B cell (primary cell): ENCODE results near the gene TEX26. TPM values are rescaled to one million over a fixed set of nuclear protein-coding genes. Genes with fewer than 3 reads are reported as not detected.

Experiments used
- ATAC-seq: fragments of 200-7000 bp; cut with Tn5 transposase; one replicate; pipeline ENCODE4 v1.10.0; 2021; ENCODE audit warnings: low read depth, mild to moderate bottlenecking, moderate number of reproducible peaks, moderate library complexity
- CTCF ChIA-PET: fragments of 350-600 bp; sonication (Branson Sonifier 250); formaldehyde crosslinking; loops from one replicate; lab custom pipeline; 2021; ENCODE audit warnings: antibody characterized with exemption, inconsistent platforms; lab: Charles Lee
- POLR2A ChIA-PET: fragments of 350-600 bp; sonication (Branson Sonifier 250); formaldehyde crosslinking; loops from one replicate; lab custom pipeline; 2021; ENCODE audit warnings: antibody characterized with exemption; lab: Charles Lee
- DNase-seq: peaks from one replicate; pipeline ENCODE4 v3.0.0; 2013
- H2AFZ ChIP-seq: 2 replicates; pipeline ENCODE4 v1.6.1; 2012; ENCODE audit warnings: mild to moderate bottlenecking, low read depth, low read length; ENCODE audit not compliant: insufficient read depth, poor library complexity, severe bottlenecking
- H3K27ac ChIP-seq, 2 donors: 1 replicate in 1 of 2; 2 replicates in 1 of 2; pipeline ENCODE4 v1.5.1; 2012 to 2013; ENCODE audit warnings: low read length in 2 of 2, mild to moderate bottlenecking in 2 of 2, moderate library complexity in 1 of 2
- H3K27me3 ChIP-seq, 4 experiments: fragments of 200-600 bp in 1 of 4; sonication (generic) in 1 of 4; replicated peaks in 1 of 4; 1 replicate in 2 of 4; 2 replicates in 2 of 4; pipeline versions ENCODE4 v1.6.1 to v1.7.0; 2013 to 2016; ENCODE audit warnings: low read length in 3 of 4, mild to moderate bottlenecking in 2 of 4, mixed read lengths in 1 of 4, moderate library complexity in 1 of 4; ENCODE audit not compliant: insufficient read depth in 4 of 4, control insufficient read depth in 3 of 4; ENCODE audit errors: control extremely low read depth in 1 of 4
- H3K36me3 ChIP-seq, 2 experiments: replicated peaks in 1 of 2; 1 replicate in 1 of 2; 2 replicates in 1 of 2; pipeline versions ENCODE4 v1.6.1 to v1.7.1; 2013; ENCODE audit warnings: low read length in 1 of 2; ENCODE audit not compliant: insufficient read depth in 2 of 2, control insufficient read depth in 1 of 2; ENCODE audit errors: control extremely low read depth in 1 of 2, extremely low read depth in 1 of 2
- H3K4me1 ChIP-seq, 2 donors: fragments of 200-600 bp in 1 of 2; sonication (generic) in 1 of 2; 1 replicate in 1 of 2; 2 replicates in 1 of 2; pipeline versions ENCODE4 v1.5.1 to v1.6.1; 2013 to 2017; ENCODE audit warnings: low read length in 2 of 2; ENCODE audit not compliant: control insufficient read depth in 2 of 2, insufficient read depth in 2 of 2
- H3K4me2 ChIP-seq: replicated peaks from 2 replicates; pipeline ENCODE3; 2012; ENCODE audit warnings: mild to moderate bottlenecking, low read depth, low read length; ENCODE audit not compliant: poor library complexity, severe bottlenecking
- H3K4me3 ChIP-seq, 5 experiments: fragments of 200-600 bp in 1 of 5; sonication (generic) in 1 of 5; 1 replicate in 3 of 5; 2 replicates in 2 of 5; pipeline versions ENCODE4 v1.5.1 to v1.7.0; 2011 to 2016; ENCODE audit warnings: low read length in 4 of 5, mild to moderate bottlenecking in 4 of 5, low read depth in 2 of 5, control low read depth in 1 of 5, moderate library complexity in 1 of 5; ENCODE audit not compliant: insufficient read depth in 1 of 5; ENCODE audit errors: control extremely low read depth in 1 of 5, extremely low read depth in 1 of 5
- H3K79me2 ChIP-seq: fragments of 200-600 bp; sonication (generic); one replicate; pipeline ENCODE4 v1.6.0; 2016; ENCODE audit warnings: low read length; ENCODE audit not compliant: control insufficient read depth, insufficient read depth
- H3K9ac ChIP-seq: fragments of 200-600 bp; sonication (generic); 2 replicates; pipeline ENCODE4 v1.6.1; 2017; ENCODE audit warnings: mild to moderate bottlenecking, low read length, moderate library complexity
- H3K9me3 ChIP-seq, 3 donors: one replicate each; pipeline versions ENCODE4 v1.6.1 to v1.7.1; 2013; ENCODE audit warnings: low read length in 2 of 3; ENCODE audit not compliant: control insufficient read depth in 2 of 3, insufficient read depth in 1 of 3; ENCODE audit errors: control extremely low read depth in 1 of 3
- H4K20me1 ChIP-seq: 2 replicates; pipeline ENCODE4 v1.6.0; 2012; ENCODE audit warnings: mild to moderate bottlenecking, low read length; ENCODE audit not compliant: insufficient read depth, control insufficient read depth, poor library complexity, severe bottlenecking
- H3K27ac Mint-ChIP-seq: one replicate; pipeline ENCODE4 v1.8.0; 2021; ENCODE audit warnings: mixed read lengths
- H3K27me3 Mint-ChIP-seq: one replicate; pipeline ENCODE4 v1.8.0; 2021; ENCODE audit warnings: mixed read lengths
- H3K4me1 Mint-ChIP-seq: one replicate; pipeline ENCODE4 v1.8.0; 2021; ENCODE audit warnings: mixed read lengths
- H3K4me3 Mint-ChIP-seq: one replicate; pipeline ENCODE4 v1.8.0; 2021; ENCODE audit warnings: mixed read lengths
- H3K9me3 Mint-ChIP-seq: one replicate; pipeline ENCODE4 v1.8.0; 2022; ENCODE audit warnings: mixed read lengths; ENCODE audit not compliant: insufficient read depth
- EZH2 ChIP-seq: IDR thresholded peaks from 2 replicates; pipeline ENCODE4 v1.6.1; 2012; ENCODE audit warnings: borderline replicate concordance, low read depth, mild to moderate bottlenecking, moderate library complexity, low read length; ENCODE audit not compliant: insufficient read depth, poor library complexity, severe bottlenecking
- WGBS: methylation state at CpG from one replicate; pipeline ENCODE4 v1.1.5; 2013; ENCODE audit warnings: missing lambda C conversion rate; ENCODE audit not compliant: insufficient coverage; 5-methylcytosine and 5-hydroxymethylcytosine counted together
- intact Hi-C: fragments of 100-400 bp; cut with micrococcal nuclease; formaldehyde crosslinking; loops from one replicate; pipeline ENCODE4 v1.10.0; 2022
- polyA plus RNA-seq: library from polyadenylated mRNA; depleted of rRNA; stranded (reverse); fragments of >200 nt; gene quantifications from 2 replicates; pipeline ENCODE4 v1.2.3, GENCODE V29; 2012
- total RNA-seq, 2 donors: library from RNA; stranded (reverse); fragments of 120-200 nt in 1 of 2; gene quantifications; 1 replicate in 1 of 2; 2 replicates in 1 of 2; pipeline versions ENCODE4 v1.2.3 to v1.2.4, GENCODE V29; 2013 to 2022
- TF ChIP-seq, protein P1 (sequence below): fragments of 200-600 bp; IDR thresholded peaks from one replicate; pipeline ENCODE4 v1.8.0; 2022; ENCODE audit warnings: antibody characterized with exemption, mild to moderate bottlenecking

TEX26 gene
- total and polyA plus RNA-seq, 2 donors (not counting 1 experiment from before 2014, with no cell fraction given): not detected

DNA sequence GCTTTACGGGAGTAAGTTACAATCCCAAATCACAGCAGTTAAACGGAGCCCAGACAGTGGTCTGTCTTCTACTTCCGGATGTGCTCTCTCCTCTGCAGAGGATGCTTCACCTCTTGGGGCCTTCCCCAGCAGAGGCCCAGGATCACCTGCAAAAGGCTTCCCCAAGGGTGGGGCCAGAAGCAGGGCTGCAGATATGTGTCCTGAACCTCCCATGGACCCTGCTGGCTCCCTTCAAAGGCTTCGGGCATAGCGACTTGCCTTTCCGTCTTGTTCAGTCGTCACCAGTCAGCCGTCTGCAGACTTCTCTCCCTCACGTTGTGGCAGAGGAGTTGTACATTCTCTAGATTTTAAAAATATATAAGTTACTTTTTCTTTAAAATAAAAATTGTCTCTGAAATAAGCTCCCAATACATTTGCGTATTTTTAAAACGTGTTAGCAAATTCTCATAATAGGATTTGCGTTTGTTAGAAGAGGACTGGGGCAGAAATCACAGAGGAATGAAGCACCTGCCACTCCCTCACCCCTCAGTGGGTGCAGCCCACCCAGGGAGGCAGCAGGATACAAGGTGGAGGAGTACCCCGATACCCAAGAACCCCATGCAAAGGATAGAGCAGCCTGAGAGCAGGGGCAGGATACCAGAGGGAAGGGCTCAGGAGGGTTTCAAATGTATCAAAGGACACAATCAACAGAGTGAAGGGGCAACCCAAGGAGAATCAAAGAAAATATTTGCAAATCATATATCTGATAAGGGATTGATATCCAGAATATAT is 49.3 kb upstream of the TEX26 start:
- Histone ChIP-seq H3K4me2 (no peak overlapping the region), H3K9me3 (peaks cover 0 to 8% (median 5%) of the 10 kb centered on the region in 3 donors), H4K20me1 (no peaks in the 10 kb centered on the region), H3K79me2 (no peaks in the 10 kb centered on the region), H2AFZ (no peak overlapping the region), H3K27me3 (peaks cover 0 to 8% (median 2%) of the 10 kb centered on the region in 4 experiments), H3K27ac (no peak overlapping the region), H3K4me1 (no peaks in the 10 kb centered on the region), H3K9ac (no peak overlapping the region), H3K4me3 (no peak overlapping the region), H3K36me3 (no peaks in the 10 kb centered on the region)
- ATAC-seq (no peak), DNase-seq (no peak)
- TF ChIP-seq EZH2: no peak
- TF ChIP-seq, protein P1, sequence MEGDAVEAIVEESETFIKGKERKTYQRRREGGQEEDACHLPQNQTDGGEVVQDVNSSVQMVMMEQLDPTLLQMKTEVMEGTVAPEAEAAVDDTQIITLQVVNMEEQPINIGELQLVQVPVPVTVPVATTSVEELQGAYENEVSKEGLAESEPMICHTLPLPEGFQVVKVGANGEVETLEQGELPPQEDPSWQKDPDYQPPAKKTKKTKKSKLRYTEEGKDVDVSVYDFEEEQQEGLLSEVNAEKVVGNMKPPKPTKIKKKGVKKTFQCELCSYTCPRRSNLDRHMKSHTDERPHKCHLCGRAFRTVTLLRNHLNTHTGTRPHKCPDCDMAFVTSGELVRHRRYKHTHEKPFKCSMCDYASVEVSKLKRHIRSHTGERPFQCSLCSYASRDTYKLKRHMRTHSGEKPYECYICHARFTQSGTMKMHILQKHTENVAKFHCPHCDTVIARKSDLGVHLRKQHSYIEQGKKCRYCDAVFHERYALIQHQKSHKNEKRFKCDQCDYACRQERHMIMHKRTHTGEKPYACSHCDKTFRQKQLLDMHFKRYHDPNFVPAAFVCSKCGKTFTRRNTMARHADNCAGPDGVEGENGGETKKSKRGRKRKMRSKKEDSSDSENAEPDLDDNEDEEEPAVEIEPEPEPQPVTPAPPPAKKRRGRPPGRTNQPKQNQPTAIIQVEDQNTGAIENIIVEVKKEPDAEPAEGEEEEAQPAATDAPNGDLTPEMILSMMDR: no peak
- Mint-ChIP-seq H3K4me1 (no peaks in the 10 kb centered on the region), H3K4me3 (no peak overlapping the region), H3K27ac (no peak overlapping the region), H3K27me3 (peaks cover 30% of the 10 kb centered on the region), H3K9me3 (peaks cover 4% of the 10 kb centered on the region)
- ChIA-PET POLR2A (no interaction called here), CTCF (interaction anchor here (2.0 kb wide), 1 partner anchor 17 kb away, joined by 6 read pairs; no protein-coding TSS in a partner anchor)
- 95% methylated on average over 5 of the region's 13 CpGs for WGBS
- intact Hi-C loops: no loop called here

DNA sequence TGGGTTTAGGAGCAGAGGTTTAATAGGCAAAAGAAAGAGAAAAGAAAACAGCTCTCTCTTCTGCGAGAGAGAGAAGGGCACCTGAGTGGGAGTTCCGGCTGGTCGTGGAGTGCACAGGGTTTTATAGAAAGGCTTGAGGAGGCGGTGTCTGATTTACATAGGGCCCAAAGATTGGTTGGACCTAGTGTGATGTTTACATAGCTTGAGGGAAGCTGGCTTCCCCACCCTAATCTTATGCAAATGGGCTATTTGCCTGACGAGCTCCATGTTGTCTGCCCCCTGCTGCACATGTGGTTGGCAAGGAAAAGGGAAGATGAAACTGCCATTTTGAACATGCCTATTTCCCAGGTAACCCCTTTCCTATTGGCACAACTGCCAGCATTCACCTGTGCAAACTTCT is 47.9 kb upstream of the TEX26 start:
- POLR2A ChIA-PET: no interaction called here

More for the DNA sequence above, 47.9 kb upstream of the TEX26 start:
- TF ChIP-seq, protein P1: no peak
- no peak for TF ChIP-seq EZH2
- H4K20me1 ChIP-seq: no peaks in the 10 kb centered on the region
- peaks cover 4% of the 10 kb centered on the region for H3K9me3 Mint-ChIP-seq
- CTCF ChIA-PET: interaction anchor here (2.0 kb wide), 1 partner anchor 19 kb away, joined by 6 read pairs; no protein-coding TSS in a partner anchor
- H3K27ac ChIP-seq: no peak overlapping the region
- no peak overlapping the region for H2AFZ ChIP-seq
- H3K27me3 Mint-ChIP-seq: peaks cover 33% of the 10 kb centered on the region
- ATAC-seq: no peak
- H3K4me3 Mint-ChIP-seq: no peak overlapping the region
- no peaks in the 10 kb centered on the region for H3K4me1 Mint-ChIP-seq
- H3K4me3 ChIP-seq: no peak overlapping the region
- no peak for DNase-seq
- H3K36me3 ChIP-seq: no peaks in the 10 kb centered on the region
- WGBS: 92% methylated on average over 4 of the region's 5 CpGs
- intact Hi-C loops: no loop called here
- peaks cover 0 to 8% (median 0%) of the 10 kb centered on the region in 4 experiments for H3K27me3 ChIP-seq
- no peak overlapping the region for H3K27ac Mint-ChIP-seq
- H3K4me1 ChIP-seq: no peaks in the 10 kb centered on the region
- no peak overlapping the region for H3K9ac ChIP-seq
- no peaks in the 10 kb centered on the region for H3K79me2 ChIP-seq
- no peak overlapping the region for H3K4me2 ChIP-seq
- peaks cover 3 to 10% (median 7%) of the 10 kb centered on the region in 3 donors for H3K9me3 ChIP-seq
